Measurements from ENCODE around the gene CBLL1. TPM values are rescaled to one million over a fixed set of nuclear protein-coding genes. Genes with fewer than 3 reads are reported as not detected.

CBLL1 gene
- total and polyA plus RNA-seq, 2 experiments from 2014 or later = 31.1 to 67.4 TPM

DNA sequence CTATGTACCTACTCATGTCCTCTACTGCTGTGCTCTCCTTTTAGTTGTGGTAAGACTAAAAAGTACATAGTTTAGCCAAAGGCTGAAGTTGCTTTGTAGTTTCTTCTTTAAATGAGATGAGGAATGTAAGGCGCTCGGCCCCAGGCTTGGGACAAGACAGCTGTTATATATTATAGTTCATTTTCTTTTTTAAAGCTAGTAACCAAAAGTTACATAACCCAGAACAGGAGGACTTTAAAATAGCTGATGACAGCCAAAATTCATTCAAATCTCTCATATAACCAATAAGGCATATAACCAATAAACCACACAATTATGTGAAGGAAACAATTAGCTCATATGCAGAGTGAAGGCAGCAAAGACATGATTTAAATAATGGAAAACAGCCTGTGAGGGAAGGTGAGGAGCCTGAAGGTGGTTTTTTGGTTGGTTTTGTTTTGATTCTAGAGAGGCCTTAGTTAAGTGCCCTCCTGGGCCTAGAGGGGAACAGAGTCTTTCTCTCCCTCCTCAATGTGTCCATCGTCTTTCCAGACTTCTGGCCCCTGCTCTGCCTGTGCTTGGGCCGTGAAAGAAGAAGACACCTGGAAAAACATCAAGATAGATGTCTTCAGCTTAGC lies 47.5 kb upstream of the CBLL1 start (continued):
- TF ChIP-seq, protein P1, sequence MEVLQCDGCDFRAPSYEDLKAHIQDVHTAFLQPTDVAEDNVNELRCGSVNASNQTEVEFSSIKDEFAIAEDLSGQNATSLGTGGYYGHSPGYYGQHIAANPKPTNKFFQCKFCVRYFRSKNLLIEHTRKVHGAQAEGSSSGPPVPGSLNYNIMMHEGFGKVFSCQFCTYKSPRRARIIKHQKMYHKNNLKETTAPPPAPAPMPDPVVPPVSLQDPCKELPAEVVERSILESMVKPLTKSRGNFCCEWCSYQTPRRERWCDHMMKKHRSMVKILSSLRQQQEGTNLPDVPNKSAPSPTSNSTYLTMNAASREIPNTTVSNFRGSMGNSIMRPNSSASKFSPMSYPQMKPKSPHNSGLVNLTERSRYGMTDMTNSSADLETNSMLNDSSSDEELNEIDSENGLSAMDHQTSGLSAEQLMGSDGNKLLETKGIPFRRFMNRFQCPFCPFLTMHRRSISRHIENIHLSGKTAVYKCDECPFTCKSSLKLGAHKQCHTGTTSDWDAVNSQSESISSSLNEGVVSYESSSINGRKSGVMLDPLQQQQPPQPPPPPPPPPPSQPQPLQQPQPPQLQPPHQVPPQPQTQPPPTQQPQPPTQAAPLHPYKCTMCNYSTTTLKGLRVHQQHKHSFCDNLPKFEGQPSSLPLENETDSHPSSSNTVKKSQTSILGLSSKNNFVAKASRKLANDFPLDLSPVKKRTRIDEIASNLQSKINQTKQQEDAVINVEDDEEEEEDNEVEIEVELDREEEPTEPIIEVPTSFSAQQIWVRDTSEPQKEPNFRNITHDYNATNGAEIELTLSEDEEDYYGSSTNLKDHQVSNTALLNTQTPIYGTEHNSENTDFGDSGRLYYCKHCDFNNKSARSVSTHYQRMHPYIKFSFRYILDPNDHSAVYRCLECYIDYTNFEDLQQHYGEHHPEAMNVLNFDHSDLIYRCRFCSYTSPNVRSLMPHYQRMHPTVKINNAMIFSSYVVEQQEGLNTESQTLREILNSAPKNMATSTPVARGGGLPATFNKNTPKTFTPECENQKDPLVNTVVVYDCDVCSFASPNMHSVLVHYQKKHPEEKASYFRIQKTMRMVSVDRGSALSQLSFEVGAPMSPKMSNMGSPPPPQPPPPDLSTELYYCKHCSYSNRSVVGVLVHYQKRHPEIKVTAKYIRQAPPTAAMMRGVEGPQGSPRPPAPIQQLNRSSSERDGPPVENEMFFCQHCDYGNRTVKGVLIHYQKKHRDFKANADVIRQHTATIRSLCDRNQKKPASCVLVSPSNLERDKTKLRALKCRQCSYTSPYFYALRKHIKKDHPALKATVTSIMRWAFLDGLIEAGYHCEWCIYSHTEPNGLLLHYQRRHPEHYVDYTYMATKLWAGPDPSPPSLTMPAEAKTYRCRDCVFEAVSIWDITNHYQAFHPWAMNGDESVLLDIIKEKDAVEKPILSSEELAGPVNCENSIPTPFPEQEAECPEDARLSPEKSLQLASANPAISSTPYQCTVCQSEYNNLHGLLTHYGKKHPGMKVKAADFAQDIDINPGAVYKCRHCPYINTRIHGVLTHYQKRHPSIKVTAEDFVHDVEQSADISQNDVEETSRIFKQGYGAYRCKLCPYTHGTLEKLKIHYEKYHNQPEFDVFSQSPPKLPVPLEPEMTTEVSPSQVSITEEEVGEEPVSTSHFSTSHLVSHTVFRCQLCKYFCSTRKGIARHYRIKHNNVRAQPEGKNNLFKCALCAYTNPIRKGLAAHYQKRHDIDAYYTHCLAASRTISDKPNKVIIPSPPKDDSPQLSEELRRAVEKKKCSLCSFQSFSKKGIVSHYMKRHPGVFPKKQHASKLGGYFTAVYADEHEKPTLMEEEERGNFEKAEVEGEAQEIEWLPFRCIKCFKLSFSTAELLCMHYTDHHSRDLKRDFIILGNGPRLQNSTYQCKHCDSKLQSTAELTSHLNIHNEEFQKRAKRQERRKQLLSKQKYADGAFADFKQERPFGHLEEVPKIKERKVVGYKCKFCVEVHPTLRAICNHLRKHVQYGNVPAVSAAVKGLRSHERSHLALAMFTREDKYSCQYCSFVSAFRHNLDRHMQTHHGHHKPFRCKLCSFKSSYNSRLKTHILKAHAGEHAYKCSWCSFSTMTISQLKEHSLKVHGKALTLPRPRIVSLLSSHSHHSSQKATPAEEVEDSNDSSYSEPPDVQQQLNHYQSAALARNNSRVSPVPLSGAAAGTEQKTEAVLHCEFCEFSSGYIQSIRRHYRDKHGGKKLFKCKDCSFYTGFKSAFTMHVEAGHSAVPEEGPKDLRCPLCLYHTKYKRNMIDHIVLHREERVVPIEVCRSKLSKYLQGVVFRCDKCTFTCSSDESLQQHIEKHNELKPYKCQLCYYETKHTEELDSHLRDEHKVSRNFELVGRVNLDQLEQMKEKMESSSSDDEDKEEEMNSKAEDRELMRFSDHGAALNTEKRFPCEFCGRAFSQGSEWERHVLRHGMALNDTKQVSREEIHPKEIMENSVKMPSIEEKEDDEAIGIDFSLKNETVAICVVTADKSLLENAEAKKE (CRISPR knock-in tag; IDR thresholded peaks at IDR 0.05) = no peak
- TF ChIP-seq JUNB (IDR thresholded peaks at IDR 0.05; ENCODE audit: unreplicated experiment) (no peak), ZNF331 (CRISPR knock-in tag; IDR thresholded peaks at IDR 0.05; ENCODE audit: low read depth) (no peak), EZH2phosphoT487 (IDR thresholded peaks at IDR 0.05; ENCODE audit: unreplicated experiment) (no peak)
- TF ChIP-seq, protein P2, sequence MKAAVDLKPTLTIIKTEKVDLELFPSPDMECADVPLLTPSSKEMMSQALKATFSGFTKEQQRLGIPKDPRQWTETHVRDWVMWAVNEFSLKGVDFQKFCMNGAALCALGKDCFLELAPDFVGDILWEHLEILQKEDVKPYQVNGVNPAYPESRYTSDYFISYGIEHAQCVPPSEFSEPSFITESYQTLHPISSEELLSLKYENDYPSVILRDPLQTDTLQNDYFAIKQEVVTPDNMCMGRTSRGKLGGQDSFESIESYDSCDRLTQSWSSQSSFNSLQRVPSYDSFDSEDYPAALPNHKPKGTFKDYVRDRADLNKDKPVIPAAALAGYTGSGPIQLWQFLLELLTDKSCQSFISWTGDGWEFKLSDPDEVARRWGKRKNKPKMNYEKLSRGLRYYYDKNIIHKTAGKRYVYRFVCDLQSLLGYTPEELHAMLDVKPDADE (IDR thresholded peaks at IDR 0.05) = no peak

DNA sequence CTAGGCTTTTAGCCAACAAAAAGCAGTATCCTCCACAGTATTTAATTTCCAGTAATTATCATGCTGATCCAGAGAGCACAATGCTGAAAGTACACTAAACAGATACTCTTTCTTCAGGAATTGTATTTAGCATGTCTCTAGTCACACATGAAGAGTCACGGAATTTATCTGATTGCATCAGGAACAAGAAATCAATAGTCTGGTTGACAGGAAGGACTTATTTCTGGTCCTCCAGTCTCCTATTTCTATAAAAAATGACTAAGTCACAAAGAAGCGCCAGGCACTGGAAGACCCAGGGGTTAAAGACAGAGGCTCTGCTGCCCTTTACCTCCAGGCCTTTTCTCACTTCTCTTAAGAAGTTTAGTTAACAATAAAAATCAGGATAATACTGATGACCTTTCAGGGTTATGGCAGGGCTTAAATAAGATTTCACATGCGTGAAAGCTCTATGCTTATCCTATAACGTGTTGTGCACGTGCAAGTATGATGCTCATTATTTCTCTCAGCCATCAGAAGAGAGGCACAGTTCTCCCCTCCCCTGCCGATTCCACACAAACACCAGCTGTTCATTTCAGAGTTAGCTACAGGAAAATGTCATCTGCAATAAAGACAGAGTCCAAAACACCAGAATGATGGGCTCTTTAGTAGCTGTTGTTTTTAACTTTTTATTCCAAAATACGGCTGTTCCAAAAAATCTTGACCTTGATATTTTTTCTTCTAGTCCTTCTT lies 46.5 kb upstream of the CBLL1 start:
- peaks cover 35% of the 10 kb centered on the region for H3K4me1 Mint-ChIP-seq
- Histone ChIP-seq H3K4me2 (no peak overlapping the region), H3K4me1 (ENCODE audit: insufficient read depth) (peaks cover 35% of the 10 kb centered on the region), H3K27ac (ENCODE audit: low read depth) (no peak overlapping the region), H3K9me2 (ENCODE audit: insufficient read depth) (no peaks in the 10 kb centered on the region), H3F3A (replicated peaks; ENCODE audit: low read depth) (no peaks in the 10 kb centered on the region), H3K27me3 (ENCODE audit: insufficient read depth) (no peaks in the 10 kb centered on the region), H4K20me1 (replicated peaks; ENCODE audit: insufficient read depth) (no peaks in the 10 kb centered on the region), H3K79me2 (replicated peaks; ENCODE audit: insufficient read depth) (no peaks in the 10 kb centered on the region), H3K4me3 (no peak overlapping the region), H3K36me3 (ENCODE audit: insufficient read depth) (no peaks in the 10 kb centered on the region), H2AFZ (peak overlapping the region; percentile 66; the same call in 1 of the 2 replicates)
- no peak for DNase-seq (ENCODE audit: low spot score)
- no peak overlapping the region for H3K27ac Mint-ChIP-seq
- no peaks in the 10 kb centered on the region for H3K9me3 Mint-ChIP-seq
- no peak overlapping the region for H3K4me3 Mint-ChIP-seq
- no peaks in the 10 kb centered on the region for H3K36me3 Mint-ChIP-seq (ENCODE audit: low read depth)
- H3K27me3 Mint-ChIP-seq (ENCODE audit: insufficient read depth, low read depth, poor library complexity) = peaks cover 8% of the 10 kb centered on the region
- ATAC-seq = no peak
- TF ChIP-seq EZH2phosphoT487 (IDR thresholded peaks at IDR 0.05; ENCODE audit: unreplicated experiment) = no peak
- TF ChIP-seq, protein P3, sequence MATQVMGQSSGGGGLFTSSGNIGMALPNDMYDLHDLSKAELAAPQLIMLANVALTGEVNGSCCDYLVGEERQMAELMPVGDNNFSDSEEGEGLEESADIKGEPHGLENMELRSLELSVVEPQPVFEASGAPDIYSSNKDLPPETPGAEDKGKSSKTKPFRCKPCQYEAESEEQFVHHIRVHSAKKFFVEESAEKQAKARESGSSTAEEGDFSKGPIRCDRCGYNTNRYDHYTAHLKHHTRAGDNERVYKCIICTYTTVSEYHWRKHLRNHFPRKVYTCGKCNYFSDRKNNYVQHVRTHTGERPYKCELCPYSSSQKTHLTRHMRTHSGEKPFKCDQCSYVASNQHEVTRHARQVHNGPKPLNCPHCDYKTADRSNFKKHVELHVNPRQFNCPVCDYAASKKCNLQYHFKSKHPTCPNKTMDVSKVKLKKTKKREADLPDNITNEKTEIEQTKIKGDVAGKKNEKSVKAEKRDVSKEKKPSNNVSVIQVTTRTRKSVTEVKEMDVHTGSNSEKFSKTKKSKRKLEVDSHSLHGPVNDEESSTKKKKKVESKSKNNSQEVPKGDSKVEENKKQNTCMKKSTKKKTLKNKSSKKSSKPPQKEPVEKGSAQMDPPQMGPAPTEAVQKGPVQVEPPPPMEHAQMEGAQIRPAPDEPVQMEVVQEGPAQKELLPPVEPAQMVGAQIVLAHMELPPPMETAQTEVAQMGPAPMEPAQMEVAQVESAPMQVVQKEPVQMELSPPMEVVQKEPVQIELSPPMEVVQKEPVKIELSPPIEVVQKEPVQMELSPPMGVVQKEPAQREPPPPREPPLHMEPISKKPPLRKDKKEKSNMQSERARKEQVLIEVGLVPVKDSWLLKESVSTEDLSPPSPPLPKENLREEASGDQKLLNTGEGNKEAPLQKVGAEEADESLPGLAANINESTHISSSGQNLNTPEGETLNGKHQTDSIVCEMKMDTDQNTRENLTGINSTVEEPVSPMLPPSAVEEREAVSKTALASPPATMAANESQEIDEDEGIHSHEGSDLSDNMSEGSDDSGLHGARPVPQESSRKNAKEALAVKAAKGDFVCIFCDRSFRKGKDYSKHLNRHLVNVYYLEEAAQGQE (IDR thresholded peaks at IDR 0.05; ENCODE audit: unreplicated experiment) = no peak

Measured in GM23338 (cell line).